ENCODE data around the gene C19orf25. TPM values are rescaled to one million over a fixed set of nuclear protein-coding genes. Genes with fewer than 3 reads are reported as not detected.

Gene C19orf25
- polyA plus RNA-seq, 1 of the 3 experiments (the other 2 are of a cell fraction): 25.3 TPM

DNA sequence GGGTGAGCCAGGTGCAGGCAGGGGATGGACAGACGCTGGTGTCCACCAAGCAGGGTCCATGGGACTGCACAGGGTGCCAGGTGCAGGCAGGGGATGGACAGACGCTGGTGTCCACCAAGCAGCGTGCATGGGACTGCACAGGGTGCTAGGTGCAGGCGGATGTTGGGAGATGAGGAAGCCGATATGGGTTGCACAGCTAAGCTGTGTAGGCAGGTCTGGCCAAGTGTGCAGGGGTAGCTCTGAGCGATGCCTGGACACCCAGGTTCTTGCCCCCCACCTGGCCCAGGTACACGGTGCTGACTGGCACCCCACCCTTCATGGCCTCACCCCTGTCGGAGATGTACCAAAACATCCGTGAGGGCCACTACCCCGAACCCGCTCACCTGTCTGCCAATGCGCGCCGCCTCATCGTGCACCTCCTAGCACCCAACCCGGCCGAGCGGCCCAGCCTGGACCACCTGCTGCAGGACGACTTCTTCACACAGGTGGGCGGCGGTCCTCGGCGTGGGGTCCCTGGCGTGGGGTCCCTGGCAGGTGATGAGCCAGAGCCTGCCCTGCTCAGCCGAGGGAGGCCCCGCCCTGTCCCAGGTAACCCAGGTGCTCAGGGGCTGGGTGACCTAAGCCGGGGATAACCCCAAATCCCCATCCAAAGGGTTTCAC is 48.8 kb upstream of the C19orf25 start:
- no peak overlapping the region for H3K9ac ChIP-seq
- H2AFZ ChIP-seq (ENCODE audit: low read depth): no peak overlapping the region
- H3F3A ChIP-seq (replicated peaks; ENCODE audit: insufficient read depth): no peaks in the 10 kb centered on the region
- no peaks in the 10 kb centered on the region for H3K79me2 ChIP-seq (ENCODE audit: insufficient read depth)
- H3K9me3 ChIP-seq: no peaks in the 10 kb centered on the region
- H3K4me2 ChIP-seq: no peak overlapping the region
- no peaks in the 10 kb centered on the region for H3K4me1 ChIP-seq (ENCODE audit: control insufficient read depth in 1 of 2, insufficient read depth in 2 of 2, low read depth in 1 of 2, low read length in 1 of 2)
- H3K36me3 ChIP-seq (replicated peaks in 1 of 2; ENCODE audit: control insufficient read depth in 1 of 2, insufficient read depth in 2 of 2, low read length in 1 of 2): no peaks in the 10 kb centered on the region
- DNase-seq: no peak
- no peak overlapping the region for H3K4me3 ChIP-seq (ENCODE audit: low read depth in 2 of 2, low read length in 1 of 2)
- 23% methylated on average over 16 of the region's 27 CpGs for WGBS (ENCODE audit: low lambda C conversion rate)
- peaks cover 72% of the 10 kb centered on the region for H3K27me3 ChIP-seq (ENCODE audit: insufficient read depth)
- TF ChIP-seq USF1 (IDR thresholded peaks at IDR 0.05; ENCODE audit: borderline replicate concordance, low read depth) (no peak), SMC3 (IDR thresholded peaks at IDR 0.05; ENCODE audit: low read depth, low read length) (no peak), GATA2 (CRISPR knock-in tag; IDR thresholded peaks at IDR 0.05) (no peak), JUND (IDR thresholded peaks at IDR 0.05) (no peak), RCOR1 (IDR thresholded peaks at IDR 0.05; ENCODE audit: low read length) (no peak), POLR2AphosphoS5 (IDR thresholded peaks at IDR 0.05; ENCODE audit: low read depth, low read length) (no peak), FOXJ3 (CRISPR knock-in tag; IDR thresholded peaks at IDR 0.05) (no peak), RFX5 (IDR thresholded peaks at IDR 0.05; ENCODE audit: low read length) (no peak), RAD21 (IDR thresholded peaks at IDR 0.05; ENCODE audit: low read length) (no peak), TCF12 (IDR thresholded peaks at IDR 0.05) (no peak), FOSL2 (IDR thresholded peaks at IDR 0.05; ENCODE audit: borderline replicate concordance, low read depth) (no peak), SIN3A (IDR thresholded peaks at IDR 0.05; ENCODE audit: borderline replicate concordance, low read depth, low read length) (no peak), ZBTB33 (IDR thresholded peaks at IDR 0.05; ENCODE audit: borderline replicate concordance, low read depth) (no peak), RXRA (IDR thresholded peaks at IDR 0.05; ENCODE audit: borderline replicate concordance, low read depth) (no peak), TEAD4 (IDR thresholded peaks at IDR 0.05; ENCODE audit: borderline replicate concordance, insufficient read depth) (no peak), GABPA (IDR thresholded peaks at IDR 0.05; ENCODE audit: low read depth) (no peak), EP300 (IDR thresholded peaks at IDR 0.05; ENCODE audit: borderline replicate concordance in 1 of 2, low read depth in 1 of 2, low read length in 1 of 2) (no peak), MAX (IDR thresholded peaks at IDR 0.05; ENCODE audit: low read depth) (no peak)
- TF ChIP-seq, protein P1, sequence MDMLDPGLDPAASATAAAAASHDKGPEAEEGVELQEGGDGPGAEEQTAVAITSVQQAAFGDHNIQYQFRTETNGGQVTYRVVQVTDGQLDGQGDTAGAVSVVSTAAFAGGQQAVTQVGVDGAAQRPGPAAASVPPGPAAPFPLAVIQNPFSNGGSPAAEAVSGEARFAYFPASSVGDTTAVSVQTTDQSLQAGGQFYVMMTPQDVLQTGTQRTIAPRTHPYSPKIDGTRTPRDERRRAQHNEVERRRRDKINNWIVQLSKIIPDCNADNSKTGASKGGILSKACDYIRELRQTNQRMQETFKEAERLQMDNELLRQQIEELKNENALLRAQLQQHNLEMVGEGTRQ (IDR thresholded peaks at IDR 0.05; ENCODE audit: borderline replicate concordance, low read depth, low read length): no peak
- TF ChIP-seq, protein P2, sequence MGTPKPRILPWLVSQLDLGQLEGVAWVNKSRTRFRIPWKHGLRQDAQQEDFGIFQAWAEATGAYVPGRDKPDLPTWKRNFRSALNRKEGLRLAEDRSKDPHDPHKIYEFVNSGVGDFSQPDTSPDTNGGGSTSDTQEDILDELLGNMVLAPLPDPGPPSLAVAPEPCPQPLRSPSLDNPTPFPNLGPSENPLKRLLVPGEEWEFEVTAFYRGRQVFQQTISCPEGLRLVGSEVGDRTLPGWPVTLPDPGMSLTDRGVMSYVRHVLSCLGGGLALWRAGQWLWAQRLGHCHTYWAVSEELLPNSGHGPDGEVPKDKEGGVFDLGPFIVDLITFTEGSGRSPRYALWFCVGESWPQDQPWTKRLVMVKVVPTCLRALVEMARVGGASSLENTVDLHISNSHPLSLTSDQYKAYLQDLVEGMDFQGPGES (IDR thresholded peaks at IDR 0.05; ENCODE audit: low read depth, low read length): no peak
- no peaks in the 10 kb centered on the region for H3K9me2 ChIP-seq
- no peaks in the 10 kb centered on the region for H4K20me1 ChIP-seq (ENCODE audit: insufficient read depth)
- CTCF ChIA-PET: interaction anchor here (1.8 kb wide), 1 partner anchor 19 kb away, joined by 8 read pairs; no protein-coding TSS in a partner anchor
- H3K27ac ChIP-seq (ENCODE audit: low read depth in 2 of 2, low read length in 1 of 2): no peak overlapping the region
- POLR2A ChIA-PET: no interaction called here

All from SK-N-SH (cell line).